HG02610 (cell line): ENCODE measurements around the gene RNASE13.

Source experiments
- ATAC-seq: cut with Tn5 transposase; IDR thresholded peaks from one replicate; pipeline ENCODE4 v1.9.1; 2021; ENCODE audit warnings: mild to moderate bottlenecking, moderate library complexity; ENCODE audit not compliant: unreplicated experiment

Gene RNASE13

DNA sequence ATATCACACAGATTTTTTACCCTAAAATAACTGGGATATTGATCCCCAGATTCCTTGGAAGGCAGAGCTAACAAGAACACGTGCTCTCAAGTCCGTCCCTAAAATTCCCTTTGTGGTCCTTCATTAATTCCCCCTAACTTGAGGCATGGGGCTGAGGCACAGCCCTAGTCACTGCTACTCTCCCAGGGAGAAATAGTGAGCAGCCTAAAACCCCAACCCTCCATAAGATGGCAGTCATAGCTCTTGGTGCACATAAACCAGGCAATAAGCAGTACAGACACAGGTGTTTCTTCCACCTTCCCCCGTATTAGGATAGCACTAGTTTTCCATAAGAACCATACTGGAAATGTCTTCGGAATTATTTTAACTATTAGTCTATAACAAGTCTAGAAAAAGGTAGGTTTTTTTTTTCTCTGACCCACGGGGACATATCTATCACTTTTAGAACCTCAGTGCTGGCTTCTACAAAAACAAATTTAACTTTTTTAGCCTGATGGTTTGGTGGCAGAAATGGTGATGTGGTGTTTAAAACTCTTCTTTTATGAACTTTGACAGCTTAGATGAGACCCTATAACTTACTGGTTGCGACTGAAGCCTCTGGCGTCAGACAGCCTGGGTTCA lies 32.4 kb upstream of the RNASE13 start:
- ATAC-seq = no peak

DNA sequence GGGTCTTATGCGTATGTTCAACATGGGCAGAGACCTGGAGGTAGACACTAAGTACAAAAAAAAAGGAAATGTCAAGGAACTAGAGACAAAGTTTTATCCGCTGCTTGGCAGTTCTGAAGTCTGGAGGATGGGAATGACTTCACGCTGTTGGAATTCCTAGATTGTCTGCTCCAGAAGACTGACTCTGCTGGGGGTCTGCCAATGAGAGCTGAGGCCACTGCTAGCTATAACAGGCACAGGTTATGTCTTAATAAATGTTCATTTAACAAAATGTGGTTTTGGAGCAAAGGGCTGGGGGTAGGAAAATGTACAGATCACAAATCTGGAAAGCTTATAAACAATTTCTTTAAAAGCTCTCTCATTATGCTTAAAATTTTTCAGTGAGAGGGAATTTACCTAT lies 28.9 kb upstream of the RNASE13 start:
- no peak for ATAC-seq

DNA sequence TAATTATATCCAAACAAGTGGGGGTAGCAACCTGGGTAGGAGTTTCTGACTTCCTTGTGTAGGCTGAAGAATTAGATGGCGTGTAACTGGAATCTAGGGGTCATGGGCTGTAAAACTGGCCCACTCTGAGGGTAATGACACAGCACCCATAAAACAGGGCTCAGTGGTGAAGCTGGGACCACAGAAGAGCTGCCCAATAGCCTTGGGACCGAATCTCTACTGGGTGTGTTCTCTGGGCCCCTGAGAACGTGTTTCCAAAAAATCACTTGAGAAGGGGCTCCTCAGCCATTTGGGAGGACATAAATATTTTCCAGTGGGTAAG lies 26.7 kb upstream of the RNASE13 start:
- no peak for ATAC-seq

DNA sequence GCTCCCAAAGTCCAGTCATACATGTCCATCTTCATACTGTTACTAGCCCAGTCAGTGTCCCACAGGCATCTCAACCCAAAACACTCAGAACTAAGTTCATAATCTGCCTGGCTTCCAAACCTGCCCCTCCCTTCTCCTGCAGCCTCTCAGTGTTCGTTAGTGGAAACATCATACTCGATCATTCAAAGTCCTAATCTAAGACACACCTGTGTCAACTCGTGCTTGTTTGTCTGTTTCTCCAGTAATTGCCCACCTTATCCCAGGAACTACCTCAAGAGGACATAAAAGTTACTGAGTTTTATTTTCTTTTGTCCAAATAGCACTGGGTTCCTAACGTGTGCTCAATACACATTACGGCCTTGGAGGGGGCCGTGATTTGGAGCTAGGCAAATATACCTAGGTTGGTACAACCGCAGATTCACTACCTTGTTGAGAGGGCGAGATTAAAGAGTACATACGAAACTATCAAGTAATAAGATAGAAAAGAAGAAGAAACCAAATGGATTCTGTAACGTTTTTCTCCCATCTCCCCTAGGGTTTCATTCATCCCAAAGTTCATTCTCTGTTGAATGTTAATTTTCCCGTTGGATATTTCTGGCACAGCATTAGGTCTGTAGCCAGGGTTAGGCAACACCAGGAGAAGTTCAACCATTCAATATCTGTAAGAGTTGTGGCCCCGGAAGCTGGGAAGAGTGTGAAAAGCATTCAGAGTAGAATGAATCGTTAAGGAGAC lies 26.2 kb upstream of the RNASE13 start:
- no peak for ATAC-seq

DNA sequence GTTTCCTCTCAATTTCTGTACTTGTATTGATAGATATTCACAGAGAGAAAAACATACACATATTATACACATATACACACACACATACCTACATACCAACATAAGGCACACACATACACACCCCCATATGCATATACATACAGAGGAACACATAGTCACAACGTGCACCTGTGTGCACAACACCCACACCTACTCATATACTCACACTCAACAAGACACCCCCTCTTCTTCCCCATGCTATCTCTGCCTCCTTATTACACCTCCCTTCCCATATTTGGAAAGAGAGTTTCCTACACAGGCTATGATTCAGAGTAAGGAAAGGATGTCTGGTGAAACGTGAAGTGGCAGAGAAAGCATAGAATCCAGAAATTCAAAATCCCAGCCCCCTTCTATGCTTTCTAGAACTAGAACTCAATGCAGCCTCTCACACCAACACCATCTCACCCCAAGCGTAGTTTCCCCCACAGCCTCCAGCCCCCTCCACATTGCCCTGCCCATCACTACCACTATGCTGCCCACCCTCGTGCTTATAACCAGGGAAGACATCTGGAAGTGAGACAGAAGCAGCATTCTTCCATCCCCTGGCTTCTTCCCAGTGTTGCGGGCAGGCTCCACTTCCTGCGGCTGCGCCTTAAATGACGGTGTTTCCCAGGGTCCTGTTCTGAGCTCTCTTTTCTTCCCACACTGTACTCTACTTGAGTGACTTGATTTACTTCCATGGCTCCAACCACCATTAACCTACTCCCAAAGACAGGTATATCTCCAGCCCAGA lies 25.4 kb upstream of the RNASE13 start:
- ATAC-seq = no peak

DNA sequence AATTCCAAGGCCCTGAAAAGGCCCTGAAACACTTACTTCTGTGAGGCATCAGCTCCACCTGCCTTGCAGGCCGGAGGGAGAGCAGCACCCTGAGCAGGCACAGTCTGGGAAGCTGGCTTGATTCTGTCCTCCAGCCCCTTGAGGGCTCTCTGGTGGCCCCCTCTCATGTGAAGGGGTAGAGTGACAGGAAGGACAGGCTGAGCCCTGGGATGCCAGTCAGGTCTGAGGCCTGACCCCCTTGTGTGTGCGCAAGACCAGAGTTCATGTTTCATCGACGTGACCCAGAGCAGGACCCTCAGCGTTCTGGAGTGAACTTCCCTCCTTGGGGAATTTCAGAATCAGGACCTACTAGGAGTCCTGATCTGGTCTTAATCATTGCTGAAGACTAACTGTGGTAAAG lies 24.3 kb upstream of the RNASE13 start:
- ATAC-seq = no peak

DNA sequence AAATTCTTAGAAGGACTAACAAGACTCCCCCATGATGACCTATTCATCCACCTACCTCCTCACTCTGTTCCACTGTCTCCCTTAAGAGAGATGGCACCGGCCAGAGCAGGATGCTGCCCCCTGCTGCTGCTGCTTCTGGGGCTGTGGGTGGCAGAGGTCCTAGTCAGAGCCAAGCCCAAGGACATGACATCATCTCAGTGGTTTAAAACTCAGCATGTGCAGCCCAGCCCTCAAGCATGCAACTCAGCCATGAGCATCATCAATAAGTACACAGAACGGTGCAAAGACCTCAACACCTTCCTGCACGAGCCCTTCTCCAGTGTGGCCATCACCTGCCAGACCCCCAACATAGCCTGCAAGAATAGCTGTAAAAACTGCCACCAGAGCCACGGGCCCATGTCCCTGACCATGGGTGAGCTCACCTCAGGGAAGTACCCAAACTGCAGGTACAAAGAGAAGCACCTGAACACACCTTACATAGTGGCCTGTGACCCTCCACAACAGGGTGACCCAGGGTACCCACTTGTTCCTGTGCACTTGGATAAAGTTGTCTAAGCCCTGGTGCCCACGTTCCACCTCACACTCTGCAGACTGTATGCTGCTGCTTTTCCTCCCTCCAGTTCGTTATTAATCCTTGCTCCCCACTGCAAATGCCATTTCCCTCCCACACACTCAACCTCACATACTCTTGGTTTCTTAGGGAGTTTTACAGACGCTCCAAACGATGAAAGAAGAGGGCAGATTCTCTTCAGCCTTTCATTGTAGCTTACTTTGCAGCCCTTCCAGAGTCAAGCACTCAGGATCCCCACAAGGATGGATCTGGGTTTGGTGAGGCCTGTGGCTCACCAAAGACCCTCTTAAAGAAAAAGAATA lies 23.4 kb upstream of the RNASE13 start, which contains the start of gene RNASE8:
RNASE8 (plus strand) TSS at position 20 of the 873 bp plus-strand sequence; CDS start at position 91, 71 bp downstream.
- no peak for ATAC-seq

DNA sequence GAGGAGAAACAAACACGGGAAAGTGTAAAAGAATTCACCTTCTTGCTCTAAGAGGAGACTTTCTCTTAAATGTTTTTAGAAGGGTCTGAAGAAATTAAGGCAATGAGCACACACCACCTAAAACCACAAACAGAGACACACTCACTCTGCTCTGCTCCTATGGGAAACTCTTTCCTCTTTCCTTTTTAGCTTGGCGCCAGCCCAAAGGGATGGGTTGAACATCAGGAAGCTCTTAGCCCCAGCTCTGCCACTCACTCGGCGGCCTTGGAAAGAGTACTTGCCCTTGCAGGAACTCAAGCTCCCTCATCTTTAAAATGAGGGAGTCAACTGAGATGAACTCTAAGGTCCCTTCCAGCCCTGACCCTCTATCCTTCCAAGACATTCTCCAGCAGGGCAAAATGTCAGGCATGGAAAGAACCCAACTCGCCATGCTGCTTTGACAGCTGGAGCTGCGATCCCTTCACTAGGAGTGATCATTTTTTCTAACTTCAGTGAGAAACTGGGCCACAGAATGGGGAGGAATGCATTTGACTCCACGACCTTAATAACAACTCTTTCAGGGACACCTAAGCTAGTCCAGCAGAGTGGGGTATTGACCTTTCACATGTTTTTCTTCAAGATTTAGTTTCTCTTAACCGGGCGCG lies 22.0 kb upstream of the RNASE13 start:
- no peak for ATAC-seq

DNA sequence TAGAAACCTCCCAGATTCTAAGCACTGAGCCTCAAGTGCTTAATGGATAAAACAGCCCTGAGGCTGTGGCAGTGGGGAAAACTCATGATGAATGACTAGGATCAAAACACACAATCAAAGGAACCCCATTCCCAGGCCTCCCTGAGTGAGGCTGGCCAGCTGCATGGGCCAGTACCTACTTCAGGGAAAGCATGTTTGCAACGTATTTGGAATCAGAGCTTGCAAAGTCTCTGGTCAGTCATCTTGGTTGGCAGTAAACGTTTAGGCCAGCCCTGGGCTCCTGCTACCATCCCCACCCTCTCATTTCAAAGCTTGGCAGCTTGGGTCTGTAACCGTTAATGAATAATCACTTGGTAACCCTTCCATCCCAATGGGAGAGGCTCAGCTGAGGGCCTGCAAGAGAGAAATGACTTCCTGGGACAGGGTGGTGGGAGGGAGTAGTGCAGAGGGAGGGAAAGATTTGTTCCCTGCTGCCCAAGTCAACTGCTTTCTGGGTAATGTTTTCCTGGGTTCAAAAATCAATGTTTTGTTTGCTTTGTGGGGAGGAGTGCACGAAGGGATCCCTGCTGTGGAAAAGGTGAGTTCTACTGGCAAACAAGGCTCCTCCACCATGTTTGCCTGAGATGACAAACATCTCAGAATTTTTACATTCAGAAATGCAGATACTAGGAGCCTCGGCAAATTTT lies 21.0 kb upstream of the RNASE13 start:
- ATAC-seq = no peak

DNA sequence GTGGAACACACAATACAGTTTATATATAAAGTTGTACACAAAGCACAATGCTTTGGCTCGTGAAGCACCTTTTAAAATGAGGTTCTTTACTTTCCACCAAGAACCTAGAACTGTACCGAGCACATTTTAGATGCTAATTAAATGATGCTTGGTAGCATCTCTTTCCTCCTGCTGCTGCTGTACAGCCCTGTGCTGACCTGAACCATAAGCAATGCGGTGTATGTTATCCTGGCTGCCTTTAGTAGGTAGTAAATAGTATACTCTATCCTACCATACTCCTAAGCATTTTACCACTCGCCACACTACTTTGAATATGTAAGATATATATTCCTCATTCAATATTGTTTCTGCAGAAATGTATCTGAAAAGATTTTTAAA lies 20.1 kb upstream of the RNASE13 start:
- no peak for ATAC-seq

DNA sequence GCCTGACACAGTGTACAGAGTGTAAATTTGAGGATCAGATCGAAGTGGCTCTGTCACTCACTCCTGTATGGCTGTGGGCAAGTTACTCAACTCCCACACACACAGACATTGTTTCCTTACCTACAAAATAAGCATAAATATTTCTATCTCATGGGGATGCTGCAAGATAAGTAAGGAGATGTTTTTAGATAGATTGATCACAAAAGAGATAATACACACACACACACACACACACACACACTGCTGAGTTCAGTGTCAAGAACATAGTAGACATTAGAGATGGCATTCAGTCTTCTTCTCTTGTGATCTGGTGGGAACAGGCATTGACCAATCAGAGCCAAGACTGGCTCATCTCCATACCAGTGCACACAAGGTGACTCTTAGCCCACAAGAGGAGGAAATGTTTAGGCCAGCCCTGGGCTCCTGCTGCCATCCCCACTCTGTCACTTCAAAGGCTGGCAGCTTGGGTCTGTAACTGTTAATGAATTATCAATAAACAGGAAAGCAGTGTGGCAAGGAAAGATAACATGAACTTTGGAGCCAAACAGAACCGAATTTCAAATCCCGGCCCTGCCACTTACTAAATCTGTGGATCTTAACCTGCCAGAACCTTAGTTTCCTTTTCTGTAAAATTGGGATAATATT lies 19.6 kb upstream of the RNASE13 start:
- no peak for ATAC-seq

DNA sequence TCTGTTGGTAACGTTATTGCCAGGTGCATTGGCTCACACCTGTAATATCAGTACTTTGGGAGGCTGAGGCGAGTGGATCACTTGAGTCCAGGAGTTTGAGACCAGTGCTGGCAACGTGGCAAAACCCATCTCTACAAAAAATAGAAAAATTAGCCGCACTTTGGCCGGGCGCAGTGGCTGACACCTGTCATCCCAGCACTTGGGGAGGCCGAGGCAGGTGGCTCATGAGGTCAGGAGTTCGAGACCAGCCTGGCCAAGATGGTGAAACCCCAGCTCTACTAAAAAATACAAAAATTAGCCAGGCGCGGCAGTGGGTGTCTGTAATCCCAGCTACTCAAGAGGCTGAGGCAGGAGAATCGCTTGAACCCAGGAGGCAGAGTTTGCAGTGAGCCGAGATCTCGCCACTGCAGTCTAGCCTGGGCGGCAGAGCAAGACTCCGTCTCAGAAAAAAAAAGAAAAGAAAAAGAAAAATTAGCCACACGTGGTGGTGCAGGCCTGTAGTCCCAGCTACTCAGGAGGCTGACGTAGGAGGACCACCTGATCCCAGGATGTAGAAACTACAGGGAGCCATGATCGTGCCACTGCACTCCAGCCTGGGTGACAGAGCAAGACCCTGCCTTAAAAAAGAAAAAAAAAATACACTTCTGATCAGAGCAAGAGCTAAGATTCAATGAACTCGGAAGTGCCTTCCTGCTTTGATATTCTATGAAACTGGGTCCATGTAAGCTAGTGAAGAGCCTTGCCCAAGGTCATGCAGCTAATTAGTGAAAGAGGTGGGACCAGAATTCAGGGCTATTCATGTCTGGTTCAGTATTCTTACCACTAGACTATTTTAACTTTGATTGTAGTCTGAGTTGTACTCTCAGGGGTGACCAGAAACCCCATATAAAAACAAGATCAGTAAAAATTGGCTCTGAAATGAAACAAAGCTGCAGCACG lies 18.8 kb upstream of the RNASE13 start:
- no peak for ATAC-seq

DNA sequence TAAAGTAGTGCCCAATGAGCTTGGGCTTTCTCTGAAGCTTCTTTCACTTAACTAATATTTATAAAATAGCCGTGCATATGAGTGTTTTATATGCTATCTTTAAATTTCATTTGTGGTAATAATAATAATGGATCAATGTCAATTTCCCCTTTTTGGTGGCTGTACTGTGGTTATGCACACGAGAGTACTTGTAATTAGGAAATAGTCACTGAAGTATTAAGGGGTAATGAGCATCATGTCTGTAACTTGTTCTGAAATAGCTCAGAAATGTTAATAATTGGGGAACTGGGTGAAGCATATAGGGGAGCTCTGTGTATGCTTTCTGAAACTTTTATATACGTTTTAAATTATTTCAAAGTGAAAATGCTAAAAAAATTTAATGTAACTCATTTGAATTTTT lies 16.0 kb upstream of the RNASE13 start:
- no peak for ATAC-seq

DNA sequence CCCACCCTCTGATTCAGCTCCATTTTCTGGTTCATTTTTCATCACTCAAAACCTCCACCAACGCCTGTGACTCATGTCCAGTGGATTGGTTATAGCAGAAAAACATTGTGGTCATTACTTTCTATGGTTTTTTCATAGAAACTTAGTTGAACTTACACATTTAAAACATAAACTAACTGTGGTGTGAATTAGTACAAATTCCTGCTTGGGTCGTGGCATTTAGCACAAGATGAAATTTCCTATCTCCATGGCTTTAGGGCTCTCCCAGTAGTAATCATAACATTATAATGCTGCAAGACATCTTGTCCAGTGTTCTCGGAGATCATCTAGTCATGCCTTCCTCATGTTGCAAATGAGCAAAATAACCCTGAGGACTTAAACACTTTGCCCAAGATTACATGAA lies 14.7 kb upstream of the RNASE13 start:
- ATAC-seq = no peak

DNA sequence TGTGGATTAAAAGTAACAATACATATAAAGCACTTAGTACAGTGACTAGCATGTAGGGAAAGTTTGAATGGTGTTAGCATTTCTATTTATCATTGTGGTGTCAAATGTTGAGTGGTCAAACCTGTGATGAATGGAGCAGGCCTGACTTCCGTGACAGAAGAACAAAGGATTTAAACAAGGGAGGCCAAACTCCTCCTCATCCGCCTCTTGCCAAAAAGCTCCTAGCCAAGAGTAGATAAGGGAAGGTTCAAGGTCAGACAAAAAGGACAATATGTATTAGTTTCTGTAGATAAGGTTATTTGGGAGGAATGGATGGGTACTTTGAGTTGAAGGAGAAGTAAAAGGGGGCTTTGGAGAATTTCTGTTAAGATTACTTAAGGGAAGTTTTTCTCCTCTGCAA lies 14.0 kb upstream of the RNASE13 start:
- ATAC-seq = no peak

DNA sequence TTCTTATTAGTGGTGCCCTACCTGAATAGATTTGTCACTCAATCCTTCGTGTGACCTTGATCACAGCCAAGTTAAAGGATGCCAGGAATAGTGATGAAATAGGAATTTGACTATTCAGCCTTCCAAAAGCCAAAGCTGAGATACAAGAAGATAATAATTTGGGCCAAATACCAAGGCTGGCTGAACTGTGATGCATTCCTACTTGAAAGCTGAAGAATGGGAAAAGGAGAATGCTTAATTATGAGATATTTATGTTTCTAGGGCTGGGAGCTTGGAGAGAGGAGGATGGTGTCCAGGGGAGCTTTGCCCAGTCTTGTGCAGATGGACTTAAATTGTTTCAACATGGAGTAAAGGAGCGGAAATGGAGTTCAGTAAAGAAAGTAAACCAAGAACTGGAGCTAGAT lies 12.8 kb upstream of the RNASE13 start:
- no peak for ATAC-seq

DNA sequence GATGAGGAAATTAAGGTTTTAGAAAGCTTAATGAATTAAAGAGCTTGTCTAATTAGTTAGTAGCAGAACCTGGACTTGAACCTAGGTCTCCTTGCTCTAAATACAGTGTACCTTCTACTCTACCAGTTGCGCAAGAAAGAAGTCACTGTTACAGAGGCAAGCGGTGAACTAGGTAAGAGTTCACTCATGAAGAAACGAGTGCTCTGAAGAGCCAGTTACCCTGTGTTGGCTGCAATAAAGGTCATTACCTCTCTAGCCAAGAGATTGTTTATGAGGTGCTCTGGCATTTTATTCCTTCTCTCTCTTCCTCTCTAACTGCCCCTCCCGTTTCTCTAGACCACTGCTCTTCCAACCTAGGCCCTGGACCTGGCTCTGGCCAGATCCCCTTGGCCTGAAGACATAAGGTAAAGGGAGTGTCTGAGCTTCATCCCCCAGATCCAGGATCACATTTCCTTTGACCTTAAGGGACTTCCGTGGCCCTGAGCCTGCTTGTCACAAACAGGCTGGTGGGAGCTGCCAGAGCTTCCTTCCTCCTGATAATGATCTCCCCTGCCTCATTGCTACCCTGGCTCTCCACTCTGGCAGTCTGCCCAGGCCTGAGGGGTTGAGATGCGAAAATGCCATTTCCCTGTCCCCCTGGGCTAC lies 9.5 kb upstream of the RNASE13 start:
- no peak for ATAC-seq

DNA sequence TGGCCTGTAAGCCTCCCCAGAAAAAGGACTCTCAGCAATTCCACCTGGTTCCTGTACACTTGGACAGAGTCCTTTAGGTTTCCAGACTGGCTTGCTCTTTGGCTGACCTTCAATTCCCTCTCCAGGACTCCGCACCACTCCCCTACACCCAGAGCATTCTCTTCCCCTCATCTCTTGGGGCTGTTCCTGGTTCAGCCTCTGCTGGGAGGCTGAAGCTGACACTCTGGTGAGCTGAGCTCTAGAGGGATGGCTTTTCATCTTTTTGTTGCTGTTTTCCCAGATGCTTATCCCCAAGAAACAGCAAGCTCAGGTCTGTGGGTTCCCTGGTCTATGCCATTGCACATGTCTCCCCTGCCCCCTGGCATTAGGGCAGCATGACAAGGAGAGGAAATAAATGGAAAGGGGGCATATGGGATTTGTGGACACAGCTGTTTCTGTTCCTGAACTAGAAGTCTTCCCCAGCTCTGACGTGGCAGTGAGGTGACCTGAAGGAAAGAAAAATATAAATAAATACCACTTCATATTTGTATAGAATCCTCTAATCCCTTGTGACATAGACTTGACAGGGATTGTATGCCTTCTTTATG lies 8.9 kb upstream of the RNASE13 start:
- ATAC-seq = no peak
